Peyer's patch (tissue), 4 donors: ENCODE data around the gene MAP2K7.

Experiments used
- CTCF ChIP-seq, 6 experiments: fragments of 450-650 bp in 4 of 6; fragments of 200-600 bp in 2 of 6; sonication (generic) in 1 of 6; IDR thresholded peaks; one replicate each; pipeline ENCODE4 v1.5.1; 2017 to 2019; ENCODE audit warnings: antibody characterized with exemption in 6 of 6, mild to moderate bottlenecking in 3 of 6, moderate library complexity in 1 of 6
- POLR2A ChIP-seq, 2 donors: fragments of 450-650 bp; IDR thresholded peaks; one replicate each; pipeline ENCODE4 v1.5.1; 2017; ENCODE audit warnings: antibody characterized with exemption in 2 of 2, mild to moderate bottlenecking in 2 of 2, moderate library complexity in 2 of 2

DNA sequence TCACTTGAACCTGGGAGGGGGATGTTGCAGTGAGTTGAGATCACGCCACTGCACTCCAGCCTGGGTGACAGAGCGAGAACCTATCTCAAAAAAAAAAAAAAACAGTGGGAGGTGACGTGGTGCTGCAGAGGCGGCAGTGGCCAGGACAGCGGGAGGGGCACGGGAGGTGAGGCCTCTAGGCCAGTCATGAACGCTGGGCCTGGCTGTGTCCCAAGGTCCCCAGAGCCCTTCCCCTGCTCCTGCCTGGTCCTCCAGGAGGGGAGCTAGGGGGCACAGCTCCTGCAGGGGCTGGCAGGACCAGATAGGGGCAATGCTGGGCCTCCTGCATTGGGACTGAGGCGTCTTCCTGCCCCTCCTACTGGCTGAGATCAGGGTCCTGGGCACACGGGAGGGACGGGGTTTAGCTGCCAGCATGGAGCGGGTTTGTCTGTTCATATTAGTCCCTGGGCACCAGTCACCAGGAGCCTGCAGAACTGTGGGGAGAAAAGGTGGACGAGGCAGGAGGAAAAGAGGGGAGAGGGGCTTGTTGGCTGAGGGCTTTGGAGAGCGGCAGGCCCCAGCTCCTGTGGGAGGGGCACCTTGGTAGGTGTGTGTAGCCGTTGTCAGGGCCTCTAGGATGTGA is 4.5 kb downstream of the MAP2K7 start:
- TF ChIP-seq POLR2A (IDR thresholded peaks at IDR 0.05) (no peak), CTCF (IDR thresholded peaks at IDR 0.05) (no peak)
